ENCODE measurements around the gene MCC.

MCC gene

DNA sequence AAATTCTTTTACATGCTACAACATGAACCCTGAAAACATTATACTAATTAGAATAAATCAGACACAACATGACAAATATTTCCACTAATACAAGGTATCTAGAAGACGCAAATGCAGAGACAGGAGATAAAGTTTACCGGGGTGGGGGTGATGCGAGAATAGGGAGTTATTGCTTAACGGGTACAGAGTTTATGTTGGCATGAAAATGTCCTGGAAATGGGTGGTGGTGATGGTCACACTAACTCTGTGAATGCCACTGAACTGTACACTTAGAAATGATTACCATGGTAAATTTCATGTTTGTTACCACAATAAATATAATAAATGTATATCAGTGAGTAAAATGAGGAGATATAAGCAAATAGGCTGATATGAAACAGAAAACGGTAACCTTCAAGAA is 378.9 kb downstream of the MCC start:
- no peak overlapping the region for H3K4me3 ChIP-seq (replicated peaks; ENCODE audit: low read depth, low read length)
- TF ChIP-seq, protein P1, sequence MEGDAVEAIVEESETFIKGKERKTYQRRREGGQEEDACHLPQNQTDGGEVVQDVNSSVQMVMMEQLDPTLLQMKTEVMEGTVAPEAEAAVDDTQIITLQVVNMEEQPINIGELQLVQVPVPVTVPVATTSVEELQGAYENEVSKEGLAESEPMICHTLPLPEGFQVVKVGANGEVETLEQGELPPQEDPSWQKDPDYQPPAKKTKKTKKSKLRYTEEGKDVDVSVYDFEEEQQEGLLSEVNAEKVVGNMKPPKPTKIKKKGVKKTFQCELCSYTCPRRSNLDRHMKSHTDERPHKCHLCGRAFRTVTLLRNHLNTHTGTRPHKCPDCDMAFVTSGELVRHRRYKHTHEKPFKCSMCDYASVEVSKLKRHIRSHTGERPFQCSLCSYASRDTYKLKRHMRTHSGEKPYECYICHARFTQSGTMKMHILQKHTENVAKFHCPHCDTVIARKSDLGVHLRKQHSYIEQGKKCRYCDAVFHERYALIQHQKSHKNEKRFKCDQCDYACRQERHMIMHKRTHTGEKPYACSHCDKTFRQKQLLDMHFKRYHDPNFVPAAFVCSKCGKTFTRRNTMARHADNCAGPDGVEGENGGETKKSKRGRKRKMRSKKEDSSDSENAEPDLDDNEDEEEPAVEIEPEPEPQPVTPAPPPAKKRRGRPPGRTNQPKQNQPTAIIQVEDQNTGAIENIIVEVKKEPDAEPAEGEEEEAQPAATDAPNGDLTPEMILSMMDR (IDR thresholded peaks at IDR 0.05; ENCODE audit: low read length, missing control alignments), result no peak
- DNase-seq (ENCODE audit: low read depth), result no peak

DNA sequence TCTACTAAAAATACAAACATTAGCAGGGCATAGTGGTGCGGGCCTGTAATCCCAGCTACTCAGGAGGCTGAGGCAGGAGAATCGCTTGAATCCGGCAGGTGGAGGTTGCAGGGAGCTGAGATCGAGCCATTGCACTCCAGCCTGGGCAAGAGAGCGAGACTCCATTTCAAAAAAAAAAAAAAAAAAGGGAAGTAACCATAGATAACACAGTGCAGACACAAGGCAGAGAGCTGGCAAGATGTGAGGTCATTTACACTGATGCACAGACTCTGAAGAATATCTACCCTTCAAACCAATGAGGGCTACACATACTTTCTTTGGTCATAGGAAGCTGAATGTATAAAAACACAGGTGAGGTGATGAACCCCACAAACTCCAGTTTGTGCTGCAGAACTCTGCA is 379.8 kb downstream of the MCC start:
- TF ChIP-seq, protein P1 (IDR thresholded peaks at IDR 0.05; ENCODE audit: low read length, missing control alignments), result no peak

DNA sequence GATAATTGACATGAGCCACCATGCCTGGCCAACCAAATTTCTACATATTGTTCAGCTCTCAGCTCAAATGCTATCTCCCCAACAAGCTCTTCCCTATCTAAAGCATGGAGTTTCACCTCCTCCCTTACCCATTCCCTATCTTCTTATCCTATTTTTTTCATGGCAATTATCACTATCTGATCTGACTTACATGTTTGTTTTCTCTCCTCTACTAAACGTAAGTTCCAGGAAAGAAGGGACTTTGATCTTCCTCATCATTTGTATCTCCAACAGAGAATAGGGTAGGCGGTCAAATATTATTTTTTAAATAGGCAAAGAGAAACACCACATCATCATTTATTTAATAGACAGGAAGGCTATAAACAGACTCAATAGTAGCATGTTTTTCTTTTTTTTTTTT is 381.4 kb downstream of the MCC start:
- no peak overlapping the region for H3K4me3 ChIP-seq (replicated peaks; ENCODE audit: low read depth, low read length)
- TF ChIP-seq, protein P1 (IDR thresholded peaks at IDR 0.05; ENCODE audit: low read length, missing control alignments), result no peak
- no peak for DNase-seq (ENCODE audit: low read depth)

More for the DNA sequence above, 379.8 kb downstream of the MCC start:
- DNase-seq (ENCODE audit: low read depth), result no peak
- H3K4me3 ChIP-seq (replicated peaks; ENCODE audit: low read depth, low read length), result no peak overlapping the region

DNA sequence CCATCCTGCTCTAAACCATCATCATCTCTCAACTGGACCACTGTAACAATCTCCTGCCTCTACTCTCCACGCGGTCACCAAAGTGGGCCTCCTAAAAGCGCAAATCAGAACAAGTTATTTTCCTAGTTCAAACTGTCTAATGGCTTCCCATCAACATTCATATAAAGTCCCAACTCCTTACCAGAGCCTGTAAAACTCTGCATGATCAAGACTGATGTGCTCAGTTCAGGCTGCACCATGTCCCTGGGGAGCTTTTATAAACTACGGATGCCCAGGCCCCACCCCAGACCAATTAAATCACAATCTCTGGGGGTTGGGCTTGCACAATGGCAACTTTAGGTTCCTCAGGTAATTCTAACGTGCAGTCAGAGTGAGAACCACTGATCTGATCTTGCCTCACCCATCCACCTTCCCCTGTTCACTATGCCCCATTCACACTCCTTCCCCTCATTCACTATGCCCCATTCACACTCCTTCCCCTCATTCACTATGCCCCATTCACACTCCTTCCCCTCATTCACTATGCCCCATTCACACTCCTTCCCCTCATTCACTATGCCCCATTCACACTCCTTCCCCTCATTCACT is 382.5 kb downstream of the MCC start:
- H3K4me3 ChIP-seq (replicated peaks; ENCODE audit: low read depth, low read length), result no peak overlapping the region
- TF ChIP-seq, protein P1 (IDR thresholded peaks at IDR 0.05; ENCODE audit: low read length, missing control alignments), result no peak
- no peak for DNase-seq (ENCODE audit: low read depth)

- TF ChIP-seq, protein P1 (IDR thresholded peaks at IDR 0.05; ENCODE audit: low read length, missing control alignments), result no peak
Measured at GRCh38 chr5:113103330-113103729, 384.9 kb downstream of the MCC start.

DNA sequence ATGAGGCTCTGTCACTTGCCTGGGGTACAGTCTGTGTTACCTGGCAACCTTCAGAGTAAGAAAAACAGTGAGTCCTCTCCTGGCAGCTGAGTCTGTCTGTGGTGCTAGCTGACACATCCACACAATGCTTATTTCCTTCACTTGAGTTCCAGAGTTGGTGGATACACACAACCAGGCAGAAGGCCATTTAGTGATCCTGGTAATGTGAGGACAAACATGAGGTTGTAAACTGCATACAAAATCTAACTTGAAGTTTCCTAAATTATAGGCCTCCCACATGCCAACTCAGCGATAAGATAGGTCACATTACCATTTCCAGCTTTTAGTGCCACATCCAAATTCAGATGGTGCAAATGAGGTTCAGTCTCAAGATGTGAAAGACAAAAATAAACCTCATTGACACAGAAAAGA is 386.1 kb downstream of the MCC start:
- H3K4me3 ChIP-seq (replicated peaks; ENCODE audit: low read depth, low read length), result no peak overlapping the region
- DNase-seq (ENCODE audit: low read depth), result no peak
- TF ChIP-seq, protein P1 (IDR thresholded peaks at IDR 0.05; ENCODE audit: low read length, missing control alignments), result no peak

More at GRCh38 chr5:113103330-113103729, 384.9 kb downstream of the MCC start:
- no peak overlapping the region for H3K4me3 ChIP-seq (replicated peaks; ENCODE audit: low read depth, low read length)
- DNase-seq (ENCODE audit: low read depth), result no peak

DNA sequence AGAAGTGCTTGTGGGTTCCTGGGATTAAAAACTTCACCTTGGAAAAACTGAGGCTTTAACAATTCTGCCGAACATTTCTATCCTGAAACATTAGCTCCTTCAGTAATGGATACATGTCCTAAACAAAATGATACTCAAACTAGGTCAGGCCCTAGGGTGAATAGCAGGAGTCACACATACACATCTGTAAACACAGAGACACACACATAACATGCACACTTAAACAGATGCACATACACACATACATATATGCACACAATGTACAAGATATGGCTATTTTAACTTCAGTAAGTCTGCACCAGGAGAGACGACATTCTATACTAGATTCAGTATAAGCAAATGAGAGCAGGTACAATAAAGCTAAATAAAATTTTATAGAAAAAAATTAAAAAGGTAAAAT is 387.3 kb downstream of the MCC start:
- TF ChIP-seq, protein P1 (IDR thresholded peaks at IDR 0.05; ENCODE audit: low read length, missing control alignments), result no peak
- DNase-seq (ENCODE audit: low read depth), result no peak
- H3K4me3 ChIP-seq (replicated peaks; ENCODE audit: low read depth, low read length), result no peak overlapping the region
